Activated CD8-positive, alpha-beta T cell treated with anti-CD3 and anti-CD28 coated beads for 36 hours (primary cell): Measurements from ENCODE around the gene PLSCR5. TPM values are rescaled to one million over a fixed set of nuclear protein-coding genes. Genes with fewer than 3 reads are reported as not detected.
A peak's percentile ranks its signal among the peaks of the same experiment; 100 is the strongest.

Source experiments
- ATAC-seq: fragments of 200-7000 bp; cut with Tn5 transposase; one replicate; pipeline ENCODE4 v1.10.0; 2021; ENCODE audit warnings: mild to moderate bottlenecking, moderate library complexity
- CTCF ChIA-PET: fragments of 350-600 bp; sonication (Branson Sonifier 250); formaldehyde crosslinking; loops from one replicate; lab custom pipeline; 2021; ENCODE audit warnings: antibody characterized with exemption; lab: Charles Lee
- POLR2A ChIA-PET: fragments of 350-600 bp; sonication (Branson Sonifier 250); formaldehyde crosslinking; loops from one replicate; lab custom pipeline; 2021; ENCODE audit warnings: antibody characterized with exemption; lab: Charles Lee
- DNase-seq: peaks from one replicate; pipeline ENCODE4 v3.0.0-alpha.2; 2020
- H3K27ac Mint-ChIP-seq: one replicate; pipeline ENCODE4 v1.8.0; 2021; ENCODE audit warnings: mild to moderate bottlenecking, mixed read lengths
- H3K27me3 Mint-ChIP-seq: one replicate; pipeline ENCODE4 v1.8.0; 2021; ENCODE audit warnings: mixed read lengths
- H3K36me3 Mint-ChIP-seq: one replicate; pipeline ENCODE4 v1.8.0; 2021; ENCODE audit warnings: low read depth, mixed read lengths
- H3K4me1 Mint-ChIP-seq: one replicate; pipeline ENCODE4 v1.8.0; 2021; ENCODE audit warnings: low read depth, mixed read lengths
- H3K4me3 Mint-ChIP-seq: one replicate; pipeline ENCODE4 v1.8.0; 2021; ENCODE audit warnings: mild to moderate bottlenecking, moderate library complexity, mixed read lengths
- H3K9me3 Mint-ChIP-seq: one replicate; pipeline ENCODE4 v1.8.0; 2021; ENCODE audit warnings: mixed read lengths
- CTCF ChIP-seq: fragments of 200-600 bp; IDR thresholded peaks from one replicate; pipeline ENCODE4 v1.8.0; 2022; ENCODE audit warnings: antibody characterized with exemption, mild to moderate bottlenecking
- intact Hi-C: fragments of 100-400 bp; cut with micrococcal nuclease; formaldehyde crosslinking; loops from one replicate; pipeline ENCODE4 v1.10.0; 2022
- total RNA-seq, 2 experiments: library from RNA; stranded (reverse); gene quantifications; one replicate each; pipeline ENCODE4 v1.2.3, GENCODE V29; 2021

Gene PLSCR5
- total RNA-seq, 2 experiments from 2014 or later = not detected

GRCh38 chr3:146550070-146550615 is 55.0 kb downstream of the PLSCR5 start:
- CTCF ChIA-PET = no interaction called here
- Mint-ChIP-seq H3K4me1 (peaks cover 49% of the 10 kb centered on the region), H3K36me3 (no peaks in the 10 kb centered on the region), H3K9me3 (no peaks in the 10 kb centered on the region), H3K27ac (no peak overlapping the region), H3K27me3 (peaks cover 3% of the 10 kb centered on the region), H3K4me3 (no peak overlapping the region)
- POLR2A ChIA-PET = no interaction called here
- intact Hi-C loops = no loop called here
- ATAC-seq (no peak), DNase-seq (no peak)
- TF ChIP-seq CTCF = no peak

GRCh38 chr3:146547235-146547835 is 57.8 kb downstream of the PLSCR5 start:
- no peaks in the 10 kb centered on the region for H3K27me3 Mint-ChIP-seq

GRCh38 chr3:146546366-146546965 is 58.7 kb downstream of the PLSCR5 start:
- ChIA-PET POLR2A (no interaction called here), CTCF (no interaction called here)
- ATAC-seq = no peak
- no peak for TF ChIP-seq CTCF
- intact Hi-C loops = no loop called here
- Mint-ChIP-seq H3K27me3 (no peaks in the 10 kb centered on the region), H3K36me3 (peaks cover 10% of the 10 kb centered on the region), H3K4me1 (peaks cover 54% of the 10 kb centered on the region), H3K27ac (no peak overlapping the region), H3K9me3 (no peaks in the 10 kb centered on the region), H3K4me3 (no peak overlapping the region)
- no peak for DNase-seq

More at GRCh38 chr3:146547235-146547835, 57.8 kb downstream of the PLSCR5 start:
- H3K9me3 Mint-ChIP-seq = no peaks in the 10 kb centered on the region
- no peak overlapping the region for H3K4me3 Mint-ChIP-seq
- TF ChIP-seq CTCF = no peak
- peak; percentile 12 for ATAC-seq
- peaks cover 46% of the 10 kb centered on the region for H3K4me1 Mint-ChIP-seq
- DNase-seq = peak; percentile 7
- intact Hi-C loops = no loop called here
- no peak overlapping the region for H3K27ac Mint-ChIP-seq
- CTCF ChIA-PET = no interaction called here
- H3K36me3 Mint-ChIP-seq = peaks cover 2% of the 10 kb centered on the region
- POLR2A ChIA-PET = no interaction called here

GRCh38 chr3:146544929-146545528 is 60.1 kb downstream of the PLSCR5 start:
- H3K27ac Mint-ChIP-seq = peak overlapping the region; percentile 90
- H3K36me3 Mint-ChIP-seq = peaks cover 14% of the 10 kb centered on the region
- intact Hi-C loops = loop anchor here (5.0 kb wide), 1 partner anchor 43 kb away; no protein-coding TSS in a partner anchor
- H3K27me3 Mint-ChIP-seq = no peaks in the 10 kb centered on the region
- CTCF ChIA-PET = no interaction called here
- H3K4me1 Mint-ChIP-seq = peaks cover 56% of the 10 kb centered on the region
- ATAC-seq (no peak), DNase-seq (no peak)
- H3K4me3 Mint-ChIP-seq = peak overlapping the region; percentile 87
- no peak for TF ChIP-seq CTCF
- no peaks in the 10 kb centered on the region for H3K9me3 Mint-ChIP-seq
- POLR2A ChIA-PET = interaction anchor here (1.1 to 1.2 kb wide), 3 partner anchors 14 to 43 kb away, joined by 3 to 5 read pairs (median 4); no protein-coding TSS in a partner anchor
